Keratinocyte (primary cell): ENCODE results near the gene STK38. TPM values are rescaled to one million over a fixed set of nuclear protein-coding genes. Genes with fewer than 3 reads are reported as not detected.

Experiments used
- DNase-seq: peaks from one replicate; pipeline ENCODE4 v3.0.0-alpha.2; 2011; ENCODE audit warnings: low read depth, missing footprints, low spot score
- FAIRE-seq: peaks from 2 replicates; lab custom pipeline; 2011; peaks lifted over from hg19 to GRCh38; lab: Jason Lieb, UNC
- H2AFZ ChIP-seq: 2 replicates; pipeline ENCODE4 v1.6.0; 2012; ENCODE audit warnings: low read length, control low read depth, inconsistent platforms; ENCODE audit not compliant: control insufficient read depth
- H3K27ac ChIP-seq: 2 replicates; pipeline ENCODE4 v1.5.1; 2011; ENCODE audit warnings: low read length; ENCODE audit not compliant: control insufficient read depth, insufficient read depth
- H3K27me3 ChIP-seq: 3 replicates; pipeline ENCODE4 v1.6.0; 2011; ENCODE audit warnings: low read length; ENCODE audit not compliant: control insufficient read depth, insufficient read depth; ENCODE audit errors: extremely low read depth
- H3K36me3 ChIP-seq, 2 experiments: 2 replicates in 1 of 2; 3 replicates in 1 of 2; pipeline ENCODE4 v1.5.1; 2011; ENCODE audit warnings: low read length in 2 of 2, mild to moderate bottlenecking in 1 of 2; ENCODE audit not compliant: control insufficient read depth in 2 of 2, insufficient read depth in 2 of 2; ENCODE audit errors: extremely low read depth in 1 of 2
- H3K4me1 ChIP-seq: 3 replicates; pipeline ENCODE4 v1.5.1; 2011; ENCODE audit warnings: low read length; ENCODE audit not compliant: control insufficient read depth, insufficient read depth; ENCODE audit errors: extremely low read depth
- H3K4me2 ChIP-seq: 3 replicates; pipeline ENCODE4 v1.6.0; 2011; ENCODE audit warnings: low read depth, low read length; ENCODE audit not compliant: control insufficient read depth, insufficient read depth; ENCODE audit errors: extremely low read depth
- H3K4me3 ChIP-seq, 3 experiments: fragments of 200-600 bp in 1 of 3; sonication (generic) in 1 of 3; 2 replicates in 2 of 3; 3 replicates in 1 of 3; pipeline ENCODE4 v1.5.1; 2011 to 2016; ENCODE audit warnings: low read length in 3 of 3, mild to moderate bottlenecking in 3 of 3, control low read depth in 2 of 3, inconsistent platforms in 1 of 3, low read depth in 1 of 3, mixed read lengths in 1 of 3, mixed run types in 1 of 3, moderate library complexity in 1 of 3; ENCODE audit not compliant: control insufficient read depth in 2 of 3, insufficient read depth in 2 of 3; ENCODE audit errors: extremely low read depth in 1 of 3
- H3K79me2 ChIP-seq: 2 replicates; pipeline ENCODE4 v1.6.0; 2012; ENCODE audit warnings: low read length; ENCODE audit not compliant: control insufficient read depth, insufficient read depth
- H3K9ac ChIP-seq: 3 replicates; pipeline ENCODE4 v1.6.0; 2011; ENCODE audit warnings: low read length; ENCODE audit not compliant: control insufficient read depth, insufficient read depth; ENCODE audit errors: extremely low read depth
- H3K9me1 ChIP-seq: 3 replicates; pipeline ENCODE4 v1.6.0; 2011; ENCODE audit warnings: low read length; ENCODE audit not compliant: control insufficient read depth, insufficient read depth; ENCODE audit errors: extremely low read depth
- H3K9me3 ChIP-seq: 2 replicates; pipeline ENCODE4 v1.5.1; 2012; ENCODE audit warnings: low read depth, low read length; ENCODE audit not compliant: control insufficient read depth
- H4K20me1 ChIP-seq: 3 replicates; pipeline ENCODE4 v1.6.0; 2011; ENCODE audit warnings: low read length; ENCODE audit not compliant: control insufficient read depth, insufficient read depth; ENCODE audit errors: extremely low read depth
- EZH2 ChIP-seq: IDR thresholded peaks from one replicate; pipeline ENCODE4 v1.6.1; 2012; ENCODE audit warnings: inconsistent platforms, mild to moderate bottlenecking, low read length, moderate library complexity
- dilution Hi-C: fragments of 300-500 bp; cut with MboI; formaldehyde crosslinking; loops from one replicate; pipeline ENCODE4 v1.7.0; 2020; ENCODE audit warnings: low sequenced_read_pairs; ENCODE audit not compliant: extremely low pct_ligation_motif_present
- polyA plus RNA-seq, 5 experiments: library from polyadenylated mRNA; depleted of rRNA in 3 of 5; stranded (reverse) in 3 of 5; stranded (forward) in 1 of 5; unstranded in 1 of 5; fragments of >200 nt; gene quantifications; 1 replicate in 1 of 5; 2 replicates in 3 of 5; 3 replicates in 1 of 5; pipeline versions ENCODE4 v1.2.1 to v1.2.3, GENCODE V29; 2011 to 2012; ENCODE audit warnings: missing spikeins in 2 of 5, low read depth in 1 of 5, low replicate concordance in 1 of 5
- TF ChIP-seq, protein P1 (sequence below), 3 experiments: IDR thresholded peaks in 1 of 3; conservative IDR thresholded peaks in 1 of 3; optimal IDR thresholded peaks in 1 of 3; 2 replicates in 2 of 3; 3 replicates in 1 of 3; pipeline versions ENCODE3 to v1.5.1; 2011; ENCODE audit warnings: low read length in 3 of 3, mild to moderate bottlenecking in 3 of 3, moderate library complexity in 2 of 3, control low read depth in 1 of 3, inconsistent platforms in 1 of 3; ENCODE audit not compliant: insufficient read depth in 2 of 3; ENCODE audit errors: extremely low read depth in 1 of 3

STK38 gene
- polyA plus RNA-seq, 1 donor (not counting 4 experiments of a cell fraction or from before 2014, with no cell fraction given) = 24.4 TPM

- H3K36me3 ChIP-seq = peaks cover 10 to 17% of the 10 kb centered on the region in 2 experiments
- FAIRE-seq = no peak
Observed at GRCh38 chr6:36516988-36517387, 30.3 kb downstream of the STK38 start.

GRCh38 chr6:36516559-36516958, 30.7 kb downstream of the STK38 start:
- no peak overlapping the region for H3K4me2 ChIP-seq
- no peaks in the 10 kb centered on the region for H3K9me1 ChIP-seq
- H2AFZ ChIP-seq = no peak overlapping the region
- H3K36me3 ChIP-seq = peaks cover 10 to 18% of the 10 kb centered on the region in 2 experiments
- dilution Hi-C loops = no loop called here
- no peaks in the 10 kb centered on the region for H3K27me3 ChIP-seq
- no peak overlapping the region for H3K9ac ChIP-seq
- no peak overlapping the region for H3K27ac ChIP-seq
- H3K4me1 ChIP-seq = peaks cover 17% of the 10 kb centered on the region
- no peak overlapping the region for H3K4me3 ChIP-seq
- DNase-seq (no peak), FAIRE-seq (no peak)
- H3K79me2 ChIP-seq = no peaks in the 10 kb centered on the region
- no peaks in the 10 kb centered on the region for H3K9me3 ChIP-seq
- no peak for TF ChIP-seq EZH2
- TF ChIP-seq, protein P1, sequence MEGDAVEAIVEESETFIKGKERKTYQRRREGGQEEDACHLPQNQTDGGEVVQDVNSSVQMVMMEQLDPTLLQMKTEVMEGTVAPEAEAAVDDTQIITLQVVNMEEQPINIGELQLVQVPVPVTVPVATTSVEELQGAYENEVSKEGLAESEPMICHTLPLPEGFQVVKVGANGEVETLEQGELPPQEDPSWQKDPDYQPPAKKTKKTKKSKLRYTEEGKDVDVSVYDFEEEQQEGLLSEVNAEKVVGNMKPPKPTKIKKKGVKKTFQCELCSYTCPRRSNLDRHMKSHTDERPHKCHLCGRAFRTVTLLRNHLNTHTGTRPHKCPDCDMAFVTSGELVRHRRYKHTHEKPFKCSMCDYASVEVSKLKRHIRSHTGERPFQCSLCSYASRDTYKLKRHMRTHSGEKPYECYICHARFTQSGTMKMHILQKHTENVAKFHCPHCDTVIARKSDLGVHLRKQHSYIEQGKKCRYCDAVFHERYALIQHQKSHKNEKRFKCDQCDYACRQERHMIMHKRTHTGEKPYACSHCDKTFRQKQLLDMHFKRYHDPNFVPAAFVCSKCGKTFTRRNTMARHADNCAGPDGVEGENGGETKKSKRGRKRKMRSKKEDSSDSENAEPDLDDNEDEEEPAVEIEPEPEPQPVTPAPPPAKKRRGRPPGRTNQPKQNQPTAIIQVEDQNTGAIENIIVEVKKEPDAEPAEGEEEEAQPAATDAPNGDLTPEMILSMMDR (optimal IDR thresholded peaks at IDR 0.05 in 1 of 3, IDR thresholded peaks at IDR 0.05 in 1 of 3, conservative IDR thresholded peaks at IDR 0.05 in 1 of 3; ENCODE audit: extremely low read depth in 1 of 3, insufficient read depth in 2 of 3, low read length in 3 of 3) = no peak
- H4K20me1 ChIP-seq = no peaks in the 10 kb centered on the region

More at GRCh38 chr6:36516988-36517387, 30.3 kb downstream of the STK38 start:
- no peaks in the 10 kb centered on the region for H3K79me2 ChIP-seq
- no peaks in the 10 kb centered on the region for H3K9me3 ChIP-seq
- H3K9ac ChIP-seq = no peak overlapping the region
- H3K4me3 ChIP-seq = no peak overlapping the region
- peaks cover 17% of the 10 kb centered on the region for H3K4me1 ChIP-seq
- H3K9me1 ChIP-seq = no peaks in the 10 kb centered on the region
- no peak overlapping the region for H3K4me2 ChIP-seq
- dilution Hi-C loops = no loop called here
- no peaks in the 10 kb centered on the region for H3K27me3 ChIP-seq
- TF ChIP-seq EZH2 = no peak
- TF ChIP-seq, protein P1 (optimal IDR thresholded peaks at IDR 0.05 in 1 of 3, IDR thresholded peaks at IDR 0.05 in 1 of 3, conservative IDR thresholded peaks at IDR 0.05 in 1 of 3; ENCODE audit: extremely low read depth in 1 of 3, insufficient read depth in 2 of 3, low read length in 3 of 3) = no peak
- H3K27ac ChIP-seq = no peak overlapping the region
- DNase-seq = no peak
- H2AFZ ChIP-seq = no peak overlapping the region
- no peaks in the 10 kb centered on the region for H4K20me1 ChIP-seq
